H1 (cell line): ENCODE data around the gene LDLRAP1. TPM values are rescaled to one million over a fixed set of nuclear protein-coding genes. Genes with fewer than 3 reads are reported as not detected.

ENCODE experiments used
- CTCF ChIA-PET: fragments of 300-600 bp; sonication (Branson Sonifier 250); formaldehyde crosslinking; loops from one replicate; lab custom pipeline; 2021; ENCODE audit not compliant: partially characterized antibody; lab: Charles Lee
- POLR2A ChIA-PET: fragments of 300-600 bp; sonication (Branson Sonifier 250); formaldehyde crosslinking; loops from one replicate; lab custom pipeline; 2021; ENCODE audit warnings: inconsistent platforms; ENCODE audit not compliant: partially characterized antibody; lab: Charles Lee
- DNase-seq, 2 experiments: peaks; one replicate each; pipeline versions ENCODE4 v3.0.0 to v3.0.0-alpha.2; 2010 to 2022; ENCODE audit warnings: low spot score in 2 of 2, low read depth in 1 of 2, mixed read lengths in 1 of 2
- FAIRE-seq: peaks from 2 replicates; lab custom pipeline; 2011; peaks lifted over from hg19 to GRCh38; lab: Jason Lieb, UNC
- H2AFZ ChIP-seq: 2 replicates; pipeline ENCODE4 v1.8.1; 2012; ENCODE audit warnings: low read length, inconsistent platforms
- H2AK5ac ChIP-seq: 2 replicates; pipeline ENCODE4 v1.6.1; 2013; ENCODE audit warnings: low read depth, low read length
- H2BK120ac ChIP-seq: replicated peaks from 2 replicates; pipeline ENCODE3; 2013; ENCODE audit warnings: low read depth, low read length, inconsistent platforms
- H2BK12ac ChIP-seq: 2 replicates; pipeline ENCODE4 v1.6.1; 2013; ENCODE audit warnings: low read depth, low read length
- H2BK15ac ChIP-seq: 2 replicates; pipeline ENCODE4 v1.6.1; 2013; ENCODE audit warnings: low read length
- H2BK20ac ChIP-seq: 2 replicates; pipeline ENCODE4 v1.6.1; 2013; ENCODE audit warnings: low read length
- H2BK5ac ChIP-seq: 2 replicates; pipeline ENCODE4 v1.6.1; 2013; ENCODE audit warnings: low read depth, low read length
- H3K14ac ChIP-seq: 2 replicates; pipeline ENCODE4 v1.6.1; 2013; ENCODE audit warnings: inconsistent platforms; ENCODE audit not compliant: insufficient read length
- H3K18ac ChIP-seq: 2 replicates; pipeline ENCODE4 v1.6.1; 2013; ENCODE audit warnings: low read length; ENCODE audit errors: extremely low read depth
- H3K23ac ChIP-seq: 2 replicates; pipeline ENCODE4 v1.6.1; 2013; ENCODE audit warnings: inconsistent platforms; ENCODE audit not compliant: insufficient read length
- H3K23me2 ChIP-seq: 2 replicates; pipeline ENCODE4 v1.6.1; 2013; ENCODE audit warnings: low read depth, low read length
- H3K27ac ChIP-seq: 2 replicates; pipeline ENCODE4 v1.6.1; 2011; ENCODE audit warnings: low read depth, low read length, inconsistent platforms
- H3K27me3 ChIP-seq, 4 experiments: replicated peaks in 1 of 4; 1 replicate in 1 of 4; 2 replicates in 3 of 4; pipeline versions ENCODE4 v1.6.1 to v1.8.1; 2011 to 2013; ENCODE audit warnings: low read length in 3 of 4, mild to moderate bottlenecking in 3 of 4, inconsistent platforms in 2 of 4, mixed read lengths in 2 of 4, moderate library complexity in 1 of 4; ENCODE audit not compliant: control insufficient read depth in 3 of 4, insufficient read depth in 3 of 4; ENCODE audit errors: extremely low read depth in 1 of 4
- H3K36me3 ChIP-seq, 4 experiments: 2 replicates each; pipeline versions ENCODE4 v1.6.1 to v1.8.1; 2011 to 2013; ENCODE audit warnings: mild to moderate bottlenecking in 4 of 4, low read length in 3 of 4, moderate library complexity in 2 of 4, control low read depth in 1 of 4, inconsistent platforms in 1 of 4; ENCODE audit not compliant: insufficient read depth in 4 of 4, control insufficient read depth in 2 of 4
- H3K4ac ChIP-seq: replicated peaks from 2 replicates; pipeline ENCODE3; 2013; ENCODE audit warnings: low read length, low read depth, mixed read lengths, inconsistent platforms; ENCODE audit not compliant: insufficient read length
- H3K4me1 ChIP-seq, 4 experiments: replicated peaks in 1 of 4; 1 replicate in 1 of 4; 2 replicates in 3 of 4; pipeline versions ENCODE4 v1.6.1 to v1.8.1; 2011 to 2013; ENCODE audit warnings: low read length in 3 of 4, inconsistent platforms in 2 of 4, mixed read lengths in 1 of 4; ENCODE audit not compliant: insufficient read depth in 4 of 4, control insufficient read depth in 3 of 4
- H3K4me2 ChIP-seq, 2 experiments: 2 replicates each; pipeline versions ENCODE4 v1.6.1 to v1.8.1; 2011 to 2013; ENCODE audit warnings: low read depth in 2 of 2, low read length in 2 of 2, control low read depth in 1 of 2, inconsistent platforms in 1 of 2, mild to moderate bottlenecking in 1 of 2; ENCODE audit not compliant: insufficient read depth in 1 of 2
- H3K4me3 ChIP-seq, 4 experiments: fragments of 200-600, 300-600 bp in 1 of 4; sonication (generic), shearing (Covaris generic), sonication (Bioruptor Twin) in 1 of 4; 2 replicates each; pipeline versions ENCODE4 v1.5.1 to v1.8.1; 2011 to 2016; ENCODE audit warnings: low read length in 4 of 4, low read depth in 3 of 4, control low read depth in 2 of 4, inconsistent platforms in 2 of 4, mild to moderate bottlenecking in 2 of 4, mixed read lengths in 1 of 4, moderate library complexity in 1 of 4; ENCODE audit not compliant: insufficient read depth in 2 of 4; ENCODE audit errors: extremely low read depth in 1 of 4
- H3K56ac ChIP-seq: replicated peaks from 2 replicates; pipeline ENCODE3; 2013; ENCODE audit warnings: low read depth, mild to moderate bottlenecking, mixed read lengths, low read length, inconsistent platforms; ENCODE audit not compliant: insufficient read length
- H3K79me1 ChIP-seq: 2 replicates; pipeline ENCODE4 v1.6.1; 2013; ENCODE audit warnings: low read depth, low read length, control low read depth
- H3K79me2 ChIP-seq, 2 experiments: 2 replicates each; pipeline versions ENCODE4 v1.6.1 to v1.8.1; 2012 to 2013; ENCODE audit warnings: low read length in 2 of 2, mild to moderate bottlenecking in 2 of 2, inconsistent platforms in 1 of 2; ENCODE audit not compliant: insufficient read depth in 2 of 2, control insufficient read depth in 1 of 2
- H3K9ac ChIP-seq, 4 experiments: replicated peaks in 1 of 4; 1 replicate in 1 of 4; 2 replicates in 3 of 4; pipeline versions ENCODE4 v1.6.1 to v1.8.1; 2011 to 2013; ENCODE audit warnings: low read depth in 3 of 4, low read length in 3 of 4, control low read depth in 2 of 4, mild to moderate bottlenecking in 2 of 4, moderate library complexity in 2 of 4, inconsistent platforms in 1 of 4; ENCODE audit errors: extremely low read depth in 1 of 4
- H3K9me3 ChIP-seq, 2 experiments: 2 replicates each; pipeline versions ENCODE4 v1.6.1 to v1.8.1; 2012 to 2013; ENCODE audit warnings: mild to moderate bottlenecking in 2 of 2, moderate library complexity in 2 of 2, control low read depth in 1 of 2, inconsistent platforms in 1 of 2, low read depth in 1 of 2, low read length in 1 of 2, mixed read lengths in 1 of 2; ENCODE audit not compliant: insufficient read depth in 2 of 2
- H4K20me1 ChIP-seq, 2 experiments: replicated peaks in 1 of 2; 2 replicates each; pipeline versions ENCODE3 to v1.8.1; 2011 to 2013; ENCODE audit warnings: inconsistent platforms in 2 of 2, low read length in 2 of 2, mild to moderate bottlenecking in 1 of 2; ENCODE audit not compliant: insufficient read depth in 2 of 2, control insufficient read depth in 1 of 2
- H4K5ac ChIP-seq: 2 replicates; pipeline ENCODE4 v1.6.1; 2013; ENCODE audit warnings: low read length, low read depth, mixed read lengths, inconsistent platforms; ENCODE audit not compliant: insufficient read length
- H4K8ac ChIP-seq: 2 replicates; pipeline ENCODE4 v1.8.0; 2013; ENCODE audit warnings: mild to moderate bottlenecking, moderate library complexity, low read length, inconsistent platforms; ENCODE audit not compliant: insufficient read depth; ENCODE audit errors: extremely low read depth
- H4K91ac ChIP-seq: replicated peaks from 2 replicates; pipeline ENCODE3; 2013; ENCODE audit warnings: low read length, mixed read lengths, inconsistent platforms; ENCODE audit not compliant: insufficient read length
- ATF3 ChIP-seq: IDR thresholded peaks from 2 replicates; pipeline ENCODE4 v1.6.1; 2011; ENCODE audit warnings: low read depth, mild to moderate bottlenecking, low read length; ENCODE audit not compliant: insufficient read depth
- BCL11A ChIP-seq, 2 experiments: IDR thresholded peaks; one replicate each; pipeline ENCODE4 v1.6.1; 2011; ENCODE audit warnings: low read depth in 2 of 2, low read length in 2 of 2, mild to moderate bottlenecking in 2 of 2
- CBX5 ChIP-seq: fragments of 300-800, 300-1000 bp; sonication (generic); IDR thresholded peaks from 2 replicates; pipeline ENCODE4 v1.7.1; 2016; ENCODE audit warnings: antibody characterized with exemption, low read length, low read depth
- CEBPB ChIP-seq: IDR thresholded peaks from 2 replicates; pipeline ENCODE4 v1.6.1; 2012; ENCODE audit warnings: low read depth, low read length
- CHD2 ChIP-seq: IDR thresholded peaks from 2 replicates; pipeline ENCODE4 v1.6.1; 2012; ENCODE audit warnings: low read length, improper control_type of control experiment
- HDAC2 ChIP-seq, 2 experiments: fragments of 300-600 bp in 1 of 2; sonication (generic) in 1 of 2; IDR thresholded peaks; 2 replicates each; pipeline ENCODE4 v1.6.1; 2011 to 2012; ENCODE audit warnings: low read depth in 2 of 2, low read length in 2 of 2, mild to moderate bottlenecking in 2 of 2, moderate library complexity in 2 of 2, borderline replicate concordance in 1 of 2, inconsistent platforms in 1 of 2
- JUND ChIP-seq: IDR thresholded peaks from 2 replicates; pipeline ENCODE4 v1.6.1; 2011; ENCODE audit warnings: mild to moderate bottlenecking, improper control_type of control experiment, low read length
- KDM4A ChIP-seq: IDR thresholded peaks from one replicate; pipeline ENCODE4 v1.7.1; 2012; ENCODE audit warnings: low read depth, mild to moderate bottlenecking, moderate library complexity, low read length, inconsistent platforms; ENCODE audit not compliant: severe bottlenecking
- POLR2AphosphoS5 ChIP-seq: IDR thresholded peaks from 2 replicates; pipeline ENCODE4 v1.6.1; 2011; ENCODE audit warnings: low read depth, low read length
- POU5F1 ChIP-seq: IDR thresholded peaks from 2 replicates; pipeline ENCODE4 v1.6.1; 2011; ENCODE audit warnings: low read depth, mild to moderate bottlenecking, low read length, moderate library complexity
- TAF7 ChIP-seq: optimal IDR thresholded peaks from 2 replicates; pipeline ENCODE3; 2011; ENCODE audit warnings: low read depth, mild to moderate bottlenecking, inconsistent platforms, low read length, moderate library complexity, borderline replicate concordance
- TEAD4 ChIP-seq: IDR thresholded peaks from 2 replicates; pipeline ENCODE4 v1.6.1; 2012; ENCODE audit warnings: low read depth, low read length, inconsistent platforms, mixed read lengths
- WGBS, 2 experiments: shearing (Covaris generic) in 1 of 2; methylation state at CpG; one replicate each; pipeline versions ENCODE4 v1.1.6 to v1.1.7; 2013 to 2015; ENCODE audit warnings: low lambda C conversion rate in 2 of 2, mixed read lengths in 2 of 2, inconsistent platforms in 1 of 2, low coverage in 1 of 2, missing lambda C conversion rate in 1 of 2; ENCODE audit not compliant: insufficient replicate concordance in 2 of 2, insufficient coverage in 1 of 2, insufficient read length in 1 of 2; ENCODE audit errors: extremely low coverage in 1 of 2, missing lambda C conversion rate in 1 of 2; 5-methylcytosine and 5-hydroxymethylcytosine counted together
- polyA plus RNA-seq, 7 experiments: library from polyadenylated mRNA; depleted of rRNA in 3 of 7; stranded (reverse) in 5 of 7; unstranded in 2 of 7; fragments of >200 nt in 5 of 7; fragments of 200-250 nt in 2 of 7; gene quantifications; 1 replicate in 5 of 7; 2 replicates in 1 of 7; 4 replicates in 1 of 7; pipeline versions ENCODE4 v1.2.1 to v1.2.3, GENCODE V29; 2011 to 2013; ENCODE audit warnings: missing spikeins in 2 of 7, mixed read lengths in 2 of 7
- total RNA-seq: library from RNA; stranded (reverse); fragmentation: NEBNext Ultra II Directional; extraction: Animal tissue kit (Norgen Biotek cat#: 25700); gene quantifications from 2 replicates; pipeline ENCODE4 v1.2.1, GENCODE V29; 2021

The LDLRAP1 gene
- total and polyA plus RNA-seq, 2 of the 8 experiments (the other 6 are each of a cell fraction or from before 2014, with no cell fraction given), result 12.8 to 13.2 TPM

- H3K23ac ChIP-seq, result no peak overlapping the region
- H3K4ac ChIP-seq, result no peak overlapping the region
- H3K18ac ChIP-seq, result no peak overlapping the region
- TF ChIP-seq BCL11A (IDR thresholded peaks at IDR 0.05; ENCODE audit: low read depth in 2 of 2, low read length in 2 of 2), result no peak
- TF ChIP-seq CEBPB, result no peak
- TF ChIP-seq CBX5, result no peak
- TF ChIP-seq HDAC2 (IDR thresholded peaks at IDR 0.05; ENCODE audit: borderline replicate concordance in 1 of 2, low read depth in 2 of 2, low read length in 2 of 2), result no peak
- no peak for TF ChIP-seq JUND
- no peak for TF ChIP-seq POLR2AphosphoS5
- TF ChIP-seq ATF3, result no peak
- no peak for TF ChIP-seq KDM4A
- TF ChIP-seq TAF7, result no peak
- TF ChIP-seq TEAD4, result no peak
- no peak for TF ChIP-seq CHD2
- no peak for TF ChIP-seq POU5F1
- peaks cover 6% of the 10 kb centered on the region; the same call in 1 of the 2 replicates for H3K23me2 ChIP-seq
- H3K79me1 ChIP-seq, result no peaks in the 10 kb centered on the region
- no peak overlapping the region for H3K27ac ChIP-seq
- H2BK5ac ChIP-seq, result no peak overlapping the region
- H4K91ac ChIP-seq, result no peak overlapping the region
- no peaks in the 10 kb centered on the region for H3K4me1 ChIP-seq
- H4K20me1 ChIP-seq, result no peaks in the 10 kb centered on the region
- no peak overlapping the region for H3K56ac ChIP-seq
- no peak overlapping the region for H3K9ac ChIP-seq
- no peak for FAIRE-seq
- no peak overlapping the region for H3K4me3 ChIP-seq
- H3K36me3 ChIP-seq, result no peaks in the 10 kb centered on the region
- no peak overlapping the region for H2BK120ac ChIP-seq
- H3K4me2 ChIP-seq, result no peak overlapping the region
- ChIA-PET POLR2A (no interaction called here), CTCF (interaction anchor here (0.9 to 1.6 kb wide), 3 partner anchors 14 to 24 kb away, joined by 3 to 8 read pairs (median 6); no protein-coding TSS in a partner anchor)
- DNase-seq, result no peak
- H2AK5ac ChIP-seq, result no peak overlapping the region
- H3K14ac ChIP-seq, result no peak overlapping the region
- no peaks in the 10 kb centered on the region for H3K79me2 ChIP-seq
- no peak overlapping the region for H2BK12ac ChIP-seq
- no peak overlapping the region for H2BK15ac ChIP-seq
- H2BK20ac ChIP-seq, result no peak overlapping the region
- 51% methylated on average over 2 of the region's 2 CpGs; no CpG with 5 or more reads in 1 of the 2 experiments for WGBS, 2 experiments
- no peaks in the 10 kb centered on the region for H3K9me3 ChIP-seq
- no peaks in the 10 kb centered on the region for H3K27me3 ChIP-seq
- no peak overlapping the region for H4K8ac ChIP-seq
- H4K5ac ChIP-seq, result no peak overlapping the region
- no peak overlapping the region for H2AFZ ChIP-seq
These were observed 51.6 kb downstream of the LDLRAP1 start for GRCh38 chr1:25594971-25595370.
